Measurements from ENCODE around the gene TMEM95. TPM values are rescaled to one million over a fixed set of nuclear protein-coding genes. Genes with fewer than 3 reads are reported as not detected.
A peak's percentile ranks its signal among the peaks of the same experiment; 100 is the strongest.

The TMEM95 gene
- total and polyA plus RNA-seq, 10 of the 15 experiments (the other 5 are each of a cell fraction or from before 2014, with no cell fraction given): 0.05 to 0.28 TPM; not detected in 8

- TF ChIP-seq E4F1 (IDR thresholded peaks at IDR 0.05; ENCODE audit: borderline replicate concordance, partially characterized antibody) (no peak), GABPA (IDR thresholded peaks at IDR 0.05; ENCODE audit: low read depth) (no peak), ZNF622 (IDR thresholded peaks at IDR 0.05) (no peak)
Measured at GRCh38 chr17:7326186-7326585, 28.8 kb upstream of the TMEM95 start (continued).

GRCh38 chr17:7327056-7327455 is 27.9 kb upstream of the TMEM95 start:
- Histone ChIP-seq H3K9me3 (replicated peaks; ENCODE audit: control insufficient read depth, insufficient read depth, low read length) (no peaks in the 10 kb centered on the region), H3K4me2 (ENCODE audit: control insufficient read depth, insufficient read depth) (no peak overlapping the region), H4K20me1 (ENCODE audit: control insufficient read depth, insufficient read depth) (no peaks in the 10 kb centered on the region), H3K4me1 (ENCODE audit: control insufficient read depth, insufficient read depth, low read length) (peaks cover 23% of the 10 kb centered on the region), H2AFZ (ENCODE audit: control insufficient read depth, low read depth, low read length) (no peak overlapping the region), H3K4me3 (no peak overlapping the region), H3K36me3 (ENCODE audit: control insufficient read depth in 2 of 2, insufficient read depth in 2 of 2, low read length in 1 of 2) (peaks cover 6 to 20% of the 10 kb centered on the region in 2 experiments; a peak in 3 of 4 replicates), H3K27ac (ENCODE audit: control insufficient read depth, insufficient read depth) (no peak overlapping the region), H3K9ac (ENCODE audit: control insufficient read depth, insufficient read depth, low read length) (no peak overlapping the region), H3K79me2 (ENCODE audit: control insufficient read depth, insufficient read depth, low read length) (peaks cover 17% of the 10 kb centered on the region), H3K27me3 (replicated peaks in 1 of 2; ENCODE audit: control insufficient read depth in 2 of 2, insufficient read depth in 2 of 2, low read length in 1 of 2) (no peaks in the 10 kb centered on the region)
- TF ChIP-seq WRNIP1 (IDR thresholded peaks at IDR 0.05; ENCODE audit: borderline replicate concordance, low read depth, low read length) (no peak), ZZZ3 (IDR thresholded peaks at IDR 0.05; ENCODE audit: control insufficient read depth, insufficient read length, low read depth) (no peak), DPF2 (IDR thresholded peaks at IDR 0.05) (no peak), CHD1 (IDR thresholded peaks at IDR 0.05; ENCODE audit: low read depth, low read length) (no peak), IKZF2 (IDR thresholded peaks at IDR 0.05) (no peak), NBN (IDR thresholded peaks at IDR 0.05) (no peak), IRF4 (IDR thresholded peaks at IDR 0.05; ENCODE audit: low read depth, low read length) (no peak), POU2F2 (IDR thresholded peaks at IDR 0.05; ENCODE audit: borderline replicate concordance, low read depth, low read length) (no peak), MTA2 (IDR thresholded peaks at IDR 0.05; ENCODE audit: low read depth) (no peak), SREBF2 (IDR thresholded peaks at IDR 0.05; ENCODE audit: low read length) (no peak), PML (IDR thresholded peaks at IDR 0.05; ENCODE audit: low read length) (no peak), ZNF24 (IDR thresholded peaks at IDR 0.05) (no peak), ZNF622 (IDR thresholded peaks at IDR 0.05) (no peak), BMI1 (IDR thresholded peaks at IDR 0.05; ENCODE audit: borderline replicate concordance) (no peak), GATAD2B (conservative IDR thresholded peaks at IDR 0.05; ENCODE audit: low read depth) (no peak), TARDBP (IDR thresholded peaks at IDR 0.05; ENCODE audit: borderline replicate concordance) (no peak), LARP7 (IDR thresholded peaks at IDR 0.05) (no peak), HDAC6 (IDR thresholded peaks at IDR 0.05; ENCODE audit: unreplicated experiment) (no peak), ZNF207 (IDR thresholded peaks at IDR 0.05; ENCODE audit: borderline replicate concordance) (no peak), RBBP5 (conservative IDR thresholded peaks at IDR 0.05) (no peak)
- CTCF ChIA-PET: interaction anchor here (0.7 to 7.9 kb wide), 4 partner anchors 10 to 109 kb away, joined by 3 to 49 read pairs (median 25); partner anchors contain the start of gene ACAP1
- SMC1A ChIA-PET (ENCODE audit: uncharacterized antibody, unreplicated experiment): interaction anchor here (0.9 to 3.5 kb wide), 2 partner anchors 10 to 77 kb away, joined by 3 to 21 read pairs; partner anchors contain the start of genes ACAP1 and TMEM256
- intact Hi-C loops (cut with micrococcal nuclease; ENCODE audit: unreplicated experiment) (no loop called here), in situ Hi-C loops (cut with MboI) (no loop called here)
- DNase-seq (ENCODE audit: low read depth, low spot score) (no peak), FAIRE-seq (no peak), ATAC-seq (no peak)
- BruUV-seq (replicated peaks): TSS peak; percentile 30
- RAD21 ChIA-PET (ENCODE audit: unreplicated experiment): interaction anchor here (1.5 to 2.2 kb wide), 2 partner anchors 10 to 27 kb away, joined by 3 to 10 read pairs; partner anchors contain the start of gene ACAP1
- POLR2A ChIA-PET: interaction anchor here (3.2 kb wide), 1 partner anchor 10 kb away, joined by 21 read pairs; the partner anchor contains the start of gene ACAP1
- WGBS (ENCODE audit: insufficient coverage, insufficient replicate concordance, low lambda C conversion rate, missing lambda C conversion rate): 97% methylated on average over 7 of the region's 7 CpGs

Measured in GM12878 (cell line).